ENCODE measurements around the gene C17orf67. TPM values are rescaled to one million over a fixed set of nuclear protein-coding genes. Genes with fewer than 3 reads are reported as not detected.

C17orf67 gene
- total and polyA plus RNA-seq, 2 of the 8 experiments (the other 6 are each of a cell fraction or from before 2014, with no cell fraction given), result 0.67 to 2.2 TPM

- TF ChIP-seq SUZ12 (IDR thresholded peaks at IDR 0.05; ENCODE audit: low read length), result no peak
- no peak for TF ChIP-seq MAFK (IDR thresholded peaks at IDR 0.05; ENCODE audit: low read depth, low read length)
- TF ChIP-seq YY1 (IDR thresholded peaks at IDR 0.05; ENCODE audit: low read depth, low read length), result no peak
Measured at GRCh38 chr17:56781906-56782305, 51.8 kb downstream of the C17orf67 start (continued).

Measured in H1 (cell line).